G401 (cell line): ENCODE data around the gene CHD2. TPM values are rescaled to one million over a fixed set of nuclear protein-coding genes. Genes with fewer than 3 reads are reported as not detected.
"Not testable (repeated sequence)": the region's sequence is repeated elsewhere in the genome, so short reads cannot be mapped to it uniquely, and the experiment has no call there.

Experiments used
- DNase-seq: peaks from one replicate; pipeline ENCODE4 v3.0.0-alpha.2; 2015; ENCODE audit warnings: low spot score
- in situ Hi-C: cut with HindIII; loops from 2 replicates; pipeline ENCODE4 v1.10.0; 2016; ENCODE audit warnings: low sequenced_read_pairs, mixed read lengths
- total RNA-seq: library from RNA; depleted of rRNA; stranded (reverse); fragments of >200 nt; shearing (Covaris generic); gene quantifications from 2 replicates; pipeline ENCODE4 v1.2.3, GENCODE V29; 2014

CHD2 gene
- total RNA-seq, 1 experiment from 2014 or later: 38.9 TPM

- DNase-seq, in situ Hi-C loops: not testable (repeated sequence)
These were observed 139.6 kb downstream of the CHD2 start for GRCh38 chr15:93039562-93040287.

GRCh38 chr15:93040288-93041158 is 140.4 kb downstream of the CHD2 start:
- no peak for DNase-seq
- in situ Hi-C loops: no loop called here

- in situ Hi-C loops: no loop called here
- DNase-seq: no peak
These were observed 141.0 kb downstream of the CHD2 start for GRCh38 chr15:93041159-93041547.

- in situ Hi-C loops: no loop called here
- no peak for DNase-seq
These were observed 142.1 kb downstream of the CHD2 start for GRCh38 chr15:93042211-93042610.

GRCh38 chr15:93042691-93043378 is 142.7 kb downstream of the CHD2 start:
- in situ Hi-C loops: no loop called here
- no peak for DNase-seq

- no peak for DNase-seq
- in situ Hi-C loops: no loop called here
These were observed 143.6 kb downstream of the CHD2 start for GRCh38 chr15:93043621-93044300.

GRCh38 chr15:93044301-93045190 is 144.4 kb downstream of the CHD2 start:
- in situ Hi-C loops: no loop called here
- no peak for DNase-seq

GRCh38 chr15:93045191-93045785 is 145.2 kb downstream of the CHD2 start:
- DNase-seq: no peak
- in situ Hi-C loops: no loop called here

- in situ Hi-C loops: no loop called here
- no peak for DNase-seq
These were observed 146.0 kb downstream of the CHD2 start for GRCh38 chr15:93046120-93046519.

- DNase-seq: no peak
- in situ Hi-C loops: no loop called here
These were observed 146.6 kb downstream of the CHD2 start for GRCh38 chr15:93046721-93047120.

GRCh38 chr15:93047621-93048425 is 147.7 kb downstream of the CHD2 start:
- DNase-seq: no peak
- in situ Hi-C loops: no loop called here

GRCh38 chr15:93048426-93048721 is 148.2 kb downstream of the CHD2 start:
- DNase-seq: no peak
- in situ Hi-C loops: no loop called here

GRCh38 chr15:93048759-93049161 is 148.6 kb downstream of the CHD2 start:
- in situ Hi-C loops: no loop called here
- no peak for DNase-seq

GRCh38 chr15:93049233-93049632 is 149.1 kb downstream of the CHD2 start:
- in situ Hi-C loops: no loop called here
- DNase-seq: no peak

- no peak for DNase-seq
- in situ Hi-C loops: no loop called here
These were observed 149.9 kb downstream of the CHD2 start for GRCh38 chr15:93049914-93050578.

GRCh38 chr15:93050648-93051047 is 150.5 kb downstream of the CHD2 start:
- in situ Hi-C loops: no loop called here
- DNase-seq: no peak
